HCT116 (cell line): ENCODE measurements around the gene PNISR.

Experiments used
- CTCF ChIP-seq, 3 experiments: fragments of 200-600 bp in 1 of 3; sonication (generic) in 1 of 3; IDR thresholded peaks in 2 of 3; conservative IDR thresholded peaks in 1 of 3; 2 replicates each; pipeline ENCODE4 v1.5.1; 2012 to 2017; ENCODE audit warnings: low read depth in 2 of 3, low read length in 2 of 3, antibody characterized with exemption in 1 of 3, borderline replicate concordance in 1 of 3, control low read depth in 1 of 3, mild to moderate bottlenecking in 1 of 3, mixed read lengths in 1 of 3, mixed run types in 1 of 3, moderate library complexity in 1 of 3; ENCODE audit not compliant: insufficient read depth in 1 of 3
- EZH2 ChIP-seq: fragments of 200-600 bp; sonication (generic); IDR thresholded peaks from 2 replicates; pipeline ENCODE4 v1.6.1; 2017; ENCODE audit warnings: antibody characterized with exemption, mixed run types
- EZH2phosphoT487 ChIP-seq: fragments of 200-600 bp; IDR thresholded peaks from 2 replicates; pipeline ENCODE4 v1.6.1; 2018; ENCODE audit warnings: antibody characterized with exemption, borderline replicate concordance
- MAX ChIP-seq: IDR thresholded peaks from 2 replicates; pipeline ENCODE4 v1.6.1; 2012
- POLR2A ChIP-seq: IDR thresholded peaks from 2 replicates; pipeline ENCODE4 v1.7.0; 2011; ENCODE audit warnings: borderline replicate concordance; ENCODE audit not compliant: insufficient read depth, insufficient read length; ENCODE audit errors: extremely low read depth
- POLR2AphosphoS5 ChIP-seq: IDR thresholded peaks from 2 replicates; pipeline ENCODE4 v1.6.1; 2011; ENCODE audit warnings: mild to moderate bottlenecking, low read depth, low read length, moderate library complexity
- REST ChIP-seq: IDR thresholded peaks from 2 replicates; pipeline ENCODE4 v1.6.1; 2012; ENCODE audit warnings: low read depth
- SIN3A ChIP-seq: IDR thresholded peaks from 2 replicates; pipeline ENCODE4 v1.6.1; 2012; ENCODE audit warnings: low read depth
- ZFX ChIP-seq: fragments of 450-650 bp; IDR thresholded peaks from 2 replicates; pipeline ENCODE4 v1.6.1; 2017

GRCh38 chr6:99416892-99417767 lies 8.0 kb downstream of the PNISR start:
- TF ChIP-seq POLR2AphosphoS5 (no peak), CTCF (IDR thresholded peaks at IDR 0.05 in 2 of 3, conservative IDR thresholded peaks at IDR 0.05 in 1 of 3; ENCODE audit: borderline replicate concordance in 1 of 3, insufficient read depth in 1 of 3, low read depth in 2 of 3, low read length in 2 of 3) (no peak), SIN3A (no peak), POLR2A (no peak), EZH2phosphoT487 (no peak), MAX (no peak), EZH2 (no peak), REST (no peak), ZFX (no peak)
